HG03565 (cell line): ENCODE data around the gene GOLGA8H.
A peak's percentile ranks its signal among the peaks of the same experiment; 100 is the strongest.
"Not testable (repeated sequence)": the region's sequence is repeated elsewhere in the genome, so short reads cannot be mapped to it uniquely, and the experiment has no call there.

Source experiments
- ATAC-seq: cut with Tn5 transposase; IDR thresholded peaks from one replicate; pipeline ENCODE4 v1.9.1; 2021; ENCODE audit warnings: mild to moderate bottlenecking, moderate library complexity; ENCODE audit not compliant: unreplicated experiment

Gene GOLGA8H, protein sequence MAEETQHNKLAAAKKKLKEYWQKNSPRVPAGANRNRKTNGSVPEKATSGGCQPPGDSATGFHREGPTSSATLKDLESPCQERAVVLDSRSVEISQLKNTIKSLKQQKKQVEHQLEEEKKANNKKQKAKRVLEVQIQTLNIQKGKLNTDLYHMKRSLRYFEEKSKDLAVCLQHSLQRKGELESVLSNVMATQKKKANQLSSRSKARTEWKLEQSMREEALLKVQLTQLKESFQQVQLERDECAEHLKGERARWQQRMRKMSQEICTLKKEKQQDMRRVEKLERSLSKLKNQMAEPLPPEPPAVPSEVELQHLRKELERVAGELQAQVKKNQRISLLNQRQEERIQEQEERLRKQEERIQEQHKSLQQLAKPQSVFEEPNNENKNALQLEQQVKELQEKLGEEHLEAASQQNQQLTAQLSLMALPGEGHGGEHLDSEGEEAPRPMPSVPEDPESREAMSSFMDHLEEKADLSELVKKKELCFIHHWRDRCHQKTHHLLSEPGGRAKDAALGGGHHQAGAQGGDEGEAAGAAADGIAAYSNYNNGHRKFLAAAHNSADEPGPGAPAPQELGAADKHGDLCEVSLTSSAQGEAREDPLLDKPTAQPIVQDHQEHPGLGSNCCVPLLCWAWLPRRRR

DNA sequence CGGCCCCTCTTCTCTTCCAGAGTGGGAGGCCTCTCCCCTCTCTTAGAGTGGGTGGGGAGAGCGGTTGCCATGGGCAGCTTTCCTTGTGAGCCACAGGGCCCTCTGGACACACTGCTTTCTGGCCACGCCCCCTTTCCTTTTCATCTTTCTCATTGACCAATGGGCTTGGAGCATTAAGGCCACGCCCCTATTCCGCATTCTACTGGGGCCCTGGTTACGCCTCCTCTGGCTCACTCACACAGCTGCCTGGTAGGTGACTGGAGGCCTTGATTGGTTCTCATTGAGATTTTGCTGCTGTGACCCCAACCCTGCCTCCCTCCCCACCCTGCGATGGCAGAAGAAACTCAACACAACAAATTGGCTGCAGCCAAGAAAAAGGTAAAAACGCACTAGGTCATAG, at the start of gene GOLGA8H:
GOLGA8H (plus strand) TSS at position 233 of the 400 bp plus-strand sequence; CDS start at position 331, 98 bp downstream.
- not testable (repeated sequence) for ATAC-seq

DNA sequence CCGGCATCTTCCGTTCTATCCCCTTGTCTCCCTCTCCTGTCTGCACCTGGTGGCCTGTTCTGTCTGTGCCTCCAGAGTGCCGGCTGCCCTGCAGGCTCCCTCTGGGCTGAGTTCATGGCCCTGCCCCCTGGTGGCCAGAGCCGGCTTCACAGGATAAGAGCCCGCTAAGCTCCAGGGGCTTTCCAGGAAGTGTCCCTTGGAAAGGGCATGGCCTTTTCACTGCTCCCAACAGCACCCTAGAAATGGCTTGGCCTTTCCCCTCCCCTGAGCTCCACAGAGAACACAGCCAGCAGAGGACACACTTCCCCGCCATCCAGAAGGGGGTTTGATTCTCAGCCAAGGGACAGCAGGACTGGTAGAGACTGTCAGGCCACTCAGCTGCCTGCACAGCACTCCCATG, 36.9 kb upstream of the GOLGA8H start:
- ATAC-seq = not testable (repeated sequence)

DNA sequence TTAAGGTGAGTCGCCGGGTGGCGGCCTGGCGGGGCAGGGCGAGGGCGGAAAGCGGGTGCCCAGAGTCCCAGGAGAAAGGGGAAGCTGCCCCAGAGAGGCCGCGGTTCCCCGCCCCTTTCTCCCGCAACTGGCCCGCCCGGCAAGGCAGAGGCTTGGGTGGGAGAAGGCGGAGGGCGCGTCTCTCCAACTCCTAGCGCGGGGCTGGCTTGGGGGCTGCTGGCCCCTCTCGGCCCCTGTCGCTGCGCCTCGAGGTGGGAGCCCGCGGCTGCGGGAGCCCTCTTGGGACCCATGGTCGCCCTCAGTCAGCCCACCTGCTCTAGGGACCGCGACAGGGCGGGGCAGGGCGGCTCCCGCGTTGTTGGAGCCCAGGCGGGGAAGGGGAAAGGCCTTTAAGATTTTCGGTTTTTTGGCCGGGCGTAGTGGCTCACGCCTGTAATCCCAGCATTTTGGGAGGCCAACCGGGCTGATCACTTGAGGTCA, 30.8 kb upstream of the GOLGA8H start:
- ATAC-seq = not testable (repeated sequence)

DNA sequence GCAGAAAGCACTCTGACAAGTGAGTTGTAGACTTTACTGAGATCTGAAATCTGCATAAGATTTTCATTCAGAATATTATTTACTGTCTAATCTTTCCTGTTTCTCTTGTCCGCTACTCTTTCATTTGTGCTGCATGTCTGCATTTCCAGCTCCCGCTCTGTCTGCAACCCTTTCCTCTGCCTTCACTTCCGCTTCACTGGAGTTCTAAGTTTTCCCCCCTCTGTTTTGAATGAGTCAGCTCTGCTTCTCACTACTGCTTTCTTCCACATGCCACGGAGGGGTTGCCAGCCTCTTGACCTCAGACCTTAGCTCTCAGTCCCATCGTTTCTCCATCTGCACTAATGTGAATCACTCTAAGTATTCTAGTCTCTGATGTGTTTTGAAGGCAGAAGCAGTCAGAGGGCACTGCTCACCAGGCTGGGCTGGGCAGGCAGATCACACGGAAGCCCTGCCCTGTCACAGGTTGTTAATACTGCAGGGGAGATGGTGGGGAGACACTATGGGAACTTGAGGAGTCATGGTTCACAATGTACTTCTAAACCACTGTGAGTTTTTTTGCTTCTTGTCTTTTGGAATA, 24.3 kb upstream of the GOLGA8H start:
- ATAC-seq = not testable (repeated sequence)

DNA sequence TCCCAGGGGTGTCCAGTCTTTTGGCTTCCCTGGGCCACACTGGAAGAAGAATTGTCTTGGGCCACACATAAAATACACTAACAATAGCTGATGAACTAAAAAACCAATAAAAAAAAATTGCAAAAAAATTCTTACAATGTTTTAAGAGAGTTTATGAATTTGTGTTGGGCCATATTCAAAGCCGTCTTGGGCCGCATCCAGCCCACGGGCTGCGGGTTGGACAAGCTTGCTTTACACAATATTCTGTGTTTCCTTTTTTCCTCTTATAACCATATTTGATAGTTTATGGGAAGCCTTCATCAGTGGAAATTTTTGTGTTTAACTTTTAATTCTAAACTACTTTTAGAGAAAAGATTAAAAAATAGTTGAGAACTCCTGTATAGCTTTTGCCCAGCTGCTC, 23.1 kb upstream of the GOLGA8H start:
- ATAC-seq = not testable (repeated sequence)

DNA sequence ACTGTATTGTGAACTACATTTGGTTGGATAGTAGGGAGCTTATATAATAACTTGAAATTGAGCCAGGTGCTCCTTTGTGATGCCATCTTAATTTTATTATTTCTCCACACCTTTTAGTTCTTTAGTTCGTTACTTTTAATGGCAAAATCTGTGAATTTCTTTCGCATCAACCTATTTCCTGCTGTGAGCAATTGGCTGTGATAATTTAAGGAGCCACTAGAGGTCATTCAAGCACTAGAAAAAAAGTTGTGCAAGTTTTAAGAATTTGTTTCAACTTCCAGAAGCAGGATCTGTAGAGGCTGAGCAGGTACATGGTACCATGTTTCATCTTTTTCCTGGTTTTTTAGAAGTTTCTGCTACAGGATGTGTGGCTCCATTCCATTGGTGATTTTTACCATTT, 4.9 kb upstream of the GOLGA8H start:
- not testable (repeated sequence) for ATAC-seq

DNA sequence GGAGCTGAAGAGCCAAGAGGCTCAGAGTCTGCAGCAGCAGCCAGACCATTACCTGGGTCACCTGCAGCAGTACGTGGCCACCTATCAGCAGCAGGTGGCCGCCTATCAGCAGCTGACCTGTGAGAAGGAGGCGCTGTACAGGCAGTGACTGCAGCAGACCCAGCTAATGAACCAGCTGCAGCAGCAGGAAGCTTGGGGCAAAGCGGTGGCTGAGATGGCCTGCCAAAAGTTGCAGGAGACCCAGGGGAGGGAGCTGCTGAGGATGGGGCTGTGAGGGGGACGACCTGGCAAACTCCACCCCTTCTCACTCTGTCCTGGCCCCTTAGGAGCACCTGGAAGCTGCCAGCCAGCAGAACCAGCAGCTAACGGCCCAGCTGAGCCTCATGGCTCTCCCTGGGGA, 8.4 kb downstream of the GOLGA8H start:
- not testable (repeated sequence) for ATAC-seq

DNA sequence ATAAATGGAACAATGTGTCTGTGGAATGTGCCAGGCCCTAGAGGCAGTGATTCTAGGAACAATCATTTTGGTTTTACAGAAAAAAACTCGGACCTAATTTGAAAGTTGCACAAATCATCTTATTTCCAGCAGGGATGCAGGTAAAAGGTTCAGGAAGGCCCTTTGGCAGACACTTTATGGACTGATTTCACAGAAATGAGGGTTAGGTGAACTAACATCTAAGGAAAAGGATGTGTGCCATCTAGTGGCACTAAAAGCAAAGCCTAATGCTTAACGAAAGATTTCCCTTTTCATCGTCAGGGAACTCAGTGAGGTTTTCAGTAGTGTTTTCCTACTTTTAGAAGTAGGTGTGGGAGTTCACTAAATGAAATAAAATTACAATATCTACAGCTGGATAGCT, 17.5 kb downstream of the GOLGA8H start:
- ATAC-seq = not testable (repeated sequence)

DNA sequence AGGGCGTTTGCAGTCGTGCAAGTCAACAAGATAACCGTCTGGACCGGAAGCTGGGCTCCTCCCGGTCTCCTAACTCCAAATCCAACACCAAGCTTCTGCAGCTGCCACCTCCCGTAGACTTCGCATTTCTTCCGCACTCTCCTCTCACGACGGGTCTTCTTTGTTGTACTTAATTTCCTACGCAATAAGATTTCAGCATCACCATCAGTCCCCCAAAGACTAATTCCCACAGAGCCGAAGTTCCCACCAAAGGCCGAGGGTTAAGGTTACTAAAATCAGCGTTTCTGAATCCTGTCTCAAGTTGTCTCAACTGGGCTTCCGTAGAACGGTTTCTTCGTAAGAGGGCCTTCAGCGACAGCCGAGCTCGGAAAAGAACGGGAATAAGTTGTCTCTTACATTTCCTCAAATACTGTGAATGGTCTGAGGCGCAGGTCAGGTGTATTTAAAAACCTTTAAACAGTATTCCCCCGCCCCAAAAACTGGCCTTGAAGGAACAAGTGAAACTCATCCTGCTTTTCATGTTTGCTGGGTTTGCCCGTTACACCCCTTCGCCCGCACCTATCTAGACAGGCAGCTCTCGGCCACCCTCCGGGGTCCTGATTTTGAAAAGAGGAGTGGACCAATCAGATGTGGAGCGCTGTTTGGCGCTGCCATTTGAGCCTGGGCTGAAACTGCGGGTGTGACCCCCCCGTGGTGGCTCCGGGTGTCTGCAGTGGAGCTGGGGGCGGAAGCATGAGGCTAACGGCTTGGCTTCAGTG, 21.8 kb downstream of the GOLGA8H start, which contains the start of gene ARHGAP11B:
ARHGAP11B (plus strand) TSS at position 693 of the 758 bp plus-strand sequence.
- ATAC-seq = peak; percentile 86

DNA sequence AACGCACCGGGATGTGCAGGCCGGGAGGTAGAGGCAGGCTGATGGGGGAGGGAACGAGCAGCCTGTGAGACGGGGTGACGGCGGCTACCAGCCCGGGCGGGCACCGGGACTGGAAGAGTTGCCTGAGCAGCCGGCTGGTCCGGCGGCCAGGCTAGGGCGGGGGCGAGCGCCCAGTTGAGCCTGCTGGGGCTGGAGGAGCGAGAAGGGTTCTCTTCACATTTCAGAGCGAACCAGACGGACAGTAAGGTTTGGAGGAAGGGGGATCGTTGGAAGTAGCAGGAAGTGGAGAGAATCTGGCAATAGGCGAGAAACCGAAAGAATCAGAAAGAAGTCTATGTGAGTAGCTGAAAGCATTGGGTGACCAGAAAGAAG, 22.4 kb downstream of the GOLGA8H start:
- ATAC-seq = not testable (repeated sequence)

DNA sequence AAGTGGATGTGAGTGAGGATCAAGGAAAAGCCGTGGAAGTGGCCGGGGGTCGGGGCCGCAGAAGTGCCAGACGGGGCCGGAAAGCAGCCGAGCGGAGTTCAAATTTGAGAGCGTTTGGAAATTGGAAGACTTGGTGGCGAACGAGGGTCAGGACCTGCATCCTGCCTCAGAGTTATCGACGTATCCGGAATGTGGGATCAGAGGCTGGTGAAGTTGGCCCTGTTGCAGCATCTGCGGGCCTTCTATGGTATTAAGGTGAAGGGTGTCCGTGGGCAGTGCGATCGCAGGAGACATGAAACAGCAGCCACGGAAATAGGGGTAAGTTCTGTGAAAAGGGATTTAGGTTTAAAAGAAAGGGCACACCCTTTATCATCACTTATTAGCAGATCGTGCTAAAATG, 22.8 kb downstream of the GOLGA8H start:
- ATAC-seq = not testable (repeated sequence)

DNA sequence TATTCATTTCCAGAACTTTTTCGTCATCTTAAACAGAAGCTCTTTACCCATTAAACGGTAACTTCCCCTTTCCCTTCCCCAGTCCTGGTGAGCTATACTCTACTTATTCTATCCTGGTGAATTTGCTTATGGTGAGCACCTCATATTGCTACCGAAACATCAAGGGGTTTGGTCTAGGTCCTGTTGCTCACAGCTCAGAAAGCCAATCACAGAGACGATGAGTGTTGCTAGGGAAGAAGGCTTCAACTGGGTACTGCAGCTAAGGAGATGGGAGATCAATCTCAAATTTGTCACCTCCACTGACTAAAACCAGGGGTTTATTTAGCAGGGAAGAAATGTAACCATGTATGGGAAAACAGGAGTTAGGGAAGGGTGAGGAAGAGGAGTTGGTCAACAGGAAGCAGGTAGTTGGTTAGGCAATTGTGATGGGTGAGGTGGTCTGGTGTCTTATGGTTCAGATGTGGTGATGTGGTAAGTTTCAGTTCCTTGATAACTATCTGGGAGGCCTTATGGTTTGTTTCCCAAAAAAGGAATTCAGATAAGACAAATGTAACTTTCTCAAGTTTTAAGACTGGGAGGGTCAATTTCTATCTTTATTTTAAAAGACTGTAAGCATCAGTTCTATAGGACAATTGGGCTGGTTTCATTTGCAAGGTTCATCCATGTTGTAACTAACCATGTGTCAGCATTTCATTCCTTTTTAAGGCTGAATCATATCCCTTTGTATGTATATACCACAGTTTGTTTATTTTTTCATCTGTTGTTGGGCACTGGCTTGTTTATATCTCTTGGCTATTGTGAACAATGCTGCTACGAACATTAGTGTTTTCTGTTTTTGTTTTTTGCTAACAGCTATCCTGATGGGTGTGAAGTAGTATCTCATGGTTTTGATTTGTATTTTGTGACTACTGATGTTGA, 46.4 kb downstream of the GOLGA8H start:
- peak; percentile 99 for ATAC-seq

DNA sequence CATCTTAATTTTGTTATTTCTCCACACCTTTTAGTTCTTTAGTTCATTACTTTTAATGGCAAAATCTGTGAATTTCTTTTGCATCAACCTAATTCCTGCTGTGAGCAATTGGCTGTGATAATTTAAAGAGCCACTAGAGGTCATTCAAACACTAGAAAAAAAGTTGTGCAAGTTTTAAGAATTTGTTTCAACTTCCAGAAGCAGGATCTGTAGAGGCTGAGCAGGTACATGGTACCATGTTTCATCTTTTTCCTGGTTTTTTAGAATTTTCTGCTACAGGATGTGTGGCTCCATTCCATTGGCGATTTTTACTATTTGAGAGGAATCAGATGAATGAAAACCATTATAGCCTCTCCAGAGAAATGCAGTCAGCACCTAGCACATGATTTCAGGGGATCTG, 57.3 kb downstream of the GOLGA8H start:
- ATAC-seq = not testable (repeated sequence)
